H1 (cell line): ENCODE data around the gene CAST. TPM values are rescaled to one million over a fixed set of nuclear protein-coding genes. Genes with fewer than 3 reads are reported as not detected.

ENCODE experiments used
- CTCF ChIA-PET: fragments of 300-600 bp; sonication (Branson Sonifier 250); formaldehyde crosslinking; loops from one replicate; lab custom pipeline; 2021; ENCODE audit not compliant: partially characterized antibody; lab: Charles Lee
- POLR2A ChIA-PET: fragments of 300-600 bp; sonication (Branson Sonifier 250); formaldehyde crosslinking; loops from one replicate; lab custom pipeline; 2021; ENCODE audit warnings: inconsistent platforms; ENCODE audit not compliant: partially characterized antibody; lab: Charles Lee
- DNase-seq, 2 experiments: peaks; one replicate each; pipeline versions ENCODE4 v3.0.0 to v3.0.0-alpha.2; 2010 to 2022; ENCODE audit warnings: low spot score in 2 of 2, low read depth in 1 of 2, mixed read lengths in 1 of 2
- FAIRE-seq: peaks from 2 replicates; lab custom pipeline; 2011; peaks lifted over from hg19 to GRCh38; lab: Jason Lieb, UNC
- H2AFZ ChIP-seq: 2 replicates; pipeline ENCODE4 v1.8.1; 2012; ENCODE audit warnings: low read length, inconsistent platforms
- H2AK5ac ChIP-seq: 2 replicates; pipeline ENCODE4 v1.6.1; 2013; ENCODE audit warnings: low read depth, low read length
- H2BK120ac ChIP-seq: replicated peaks from 2 replicates; pipeline ENCODE3; 2013; ENCODE audit warnings: low read depth, low read length, inconsistent platforms
- H2BK12ac ChIP-seq: 2 replicates; pipeline ENCODE4 v1.6.1; 2013; ENCODE audit warnings: low read depth, low read length
- H2BK15ac ChIP-seq: 2 replicates; pipeline ENCODE4 v1.6.1; 2013; ENCODE audit warnings: low read length
- H2BK20ac ChIP-seq: 2 replicates; pipeline ENCODE4 v1.6.1; 2013; ENCODE audit warnings: low read length
- H2BK5ac ChIP-seq: 2 replicates; pipeline ENCODE4 v1.6.1; 2013; ENCODE audit warnings: low read depth, low read length
- H3K14ac ChIP-seq: 2 replicates; pipeline ENCODE4 v1.6.1; 2013; ENCODE audit warnings: inconsistent platforms; ENCODE audit not compliant: insufficient read length
- H3K18ac ChIP-seq: 2 replicates; pipeline ENCODE4 v1.6.1; 2013; ENCODE audit warnings: low read length; ENCODE audit errors: extremely low read depth
- H3K23ac ChIP-seq: 2 replicates; pipeline ENCODE4 v1.6.1; 2013; ENCODE audit warnings: inconsistent platforms; ENCODE audit not compliant: insufficient read length
- H3K23me2 ChIP-seq: 2 replicates; pipeline ENCODE4 v1.6.1; 2013; ENCODE audit warnings: low read depth, low read length
- H3K27ac ChIP-seq: 2 replicates; pipeline ENCODE4 v1.6.1; 2011; ENCODE audit warnings: low read depth, low read length, inconsistent platforms
- H3K27me3 ChIP-seq, 4 experiments: replicated peaks in 1 of 4; 1 replicate in 1 of 4; 2 replicates in 3 of 4; pipeline versions ENCODE4 v1.6.1 to v1.8.1; 2011 to 2013; ENCODE audit warnings: low read length in 3 of 4, mild to moderate bottlenecking in 3 of 4, inconsistent platforms in 2 of 4, mixed read lengths in 2 of 4, moderate library complexity in 1 of 4; ENCODE audit not compliant: control insufficient read depth in 3 of 4, insufficient read depth in 3 of 4; ENCODE audit errors: extremely low read depth in 1 of 4
- H3K36me3 ChIP-seq, 4 experiments: 2 replicates each; pipeline versions ENCODE4 v1.6.1 to v1.8.1; 2011 to 2013; ENCODE audit warnings: mild to moderate bottlenecking in 4 of 4, low read length in 3 of 4, moderate library complexity in 2 of 4, control low read depth in 1 of 4, inconsistent platforms in 1 of 4; ENCODE audit not compliant: insufficient read depth in 4 of 4, control insufficient read depth in 2 of 4
- H3K4ac ChIP-seq: replicated peaks from 2 replicates; pipeline ENCODE3; 2013; ENCODE audit warnings: low read length, low read depth, mixed read lengths, inconsistent platforms; ENCODE audit not compliant: insufficient read length
- H3K4me1 ChIP-seq, 4 experiments: replicated peaks in 1 of 4; 1 replicate in 1 of 4; 2 replicates in 3 of 4; pipeline versions ENCODE4 v1.6.1 to v1.8.1; 2011 to 2013; ENCODE audit warnings: low read length in 3 of 4, inconsistent platforms in 2 of 4, mixed read lengths in 1 of 4; ENCODE audit not compliant: insufficient read depth in 4 of 4, control insufficient read depth in 3 of 4
- H3K4me2 ChIP-seq, 2 experiments: 2 replicates each; pipeline versions ENCODE4 v1.6.1 to v1.8.1; 2011 to 2013; ENCODE audit warnings: low read depth in 2 of 2, low read length in 2 of 2, control low read depth in 1 of 2, inconsistent platforms in 1 of 2, mild to moderate bottlenecking in 1 of 2; ENCODE audit not compliant: insufficient read depth in 1 of 2
- H3K4me3 ChIP-seq, 4 experiments: fragments of 200-600, 300-600 bp in 1 of 4; sonication (generic), shearing (Covaris generic), sonication (Bioruptor Twin) in 1 of 4; 2 replicates each; pipeline versions ENCODE4 v1.5.1 to v1.8.1; 2011 to 2016; ENCODE audit warnings: low read length in 4 of 4, low read depth in 3 of 4, control low read depth in 2 of 4, inconsistent platforms in 2 of 4, mild to moderate bottlenecking in 2 of 4, mixed read lengths in 1 of 4, moderate library complexity in 1 of 4; ENCODE audit not compliant: insufficient read depth in 2 of 4; ENCODE audit errors: extremely low read depth in 1 of 4
- H3K56ac ChIP-seq: replicated peaks from 2 replicates; pipeline ENCODE3; 2013; ENCODE audit warnings: low read depth, mild to moderate bottlenecking, mixed read lengths, low read length, inconsistent platforms; ENCODE audit not compliant: insufficient read length
- H3K79me1 ChIP-seq: 2 replicates; pipeline ENCODE4 v1.6.1; 2013; ENCODE audit warnings: low read depth, low read length, control low read depth
- H3K79me2 ChIP-seq, 2 experiments: 2 replicates each; pipeline versions ENCODE4 v1.6.1 to v1.8.1; 2012 to 2013; ENCODE audit warnings: low read length in 2 of 2, mild to moderate bottlenecking in 2 of 2, inconsistent platforms in 1 of 2; ENCODE audit not compliant: insufficient read depth in 2 of 2, control insufficient read depth in 1 of 2
- H3K9ac ChIP-seq, 4 experiments: replicated peaks in 1 of 4; 1 replicate in 1 of 4; 2 replicates in 3 of 4; pipeline versions ENCODE4 v1.6.1 to v1.8.1; 2011 to 2013; ENCODE audit warnings: low read depth in 3 of 4, low read length in 3 of 4, control low read depth in 2 of 4, mild to moderate bottlenecking in 2 of 4, moderate library complexity in 2 of 4, inconsistent platforms in 1 of 4; ENCODE audit errors: extremely low read depth in 1 of 4
- H3K9me3 ChIP-seq, 2 experiments: 2 replicates each; pipeline versions ENCODE4 v1.6.1 to v1.8.1; 2012 to 2013; ENCODE audit warnings: mild to moderate bottlenecking in 2 of 2, moderate library complexity in 2 of 2, control low read depth in 1 of 2, inconsistent platforms in 1 of 2, low read depth in 1 of 2, low read length in 1 of 2, mixed read lengths in 1 of 2; ENCODE audit not compliant: insufficient read depth in 2 of 2
- H4K20me1 ChIP-seq, 2 experiments: replicated peaks in 1 of 2; 2 replicates each; pipeline versions ENCODE3 to v1.8.1; 2011 to 2013; ENCODE audit warnings: inconsistent platforms in 2 of 2, low read length in 2 of 2, mild to moderate bottlenecking in 1 of 2; ENCODE audit not compliant: insufficient read depth in 2 of 2, control insufficient read depth in 1 of 2
- H4K5ac ChIP-seq: 2 replicates; pipeline ENCODE4 v1.6.1; 2013; ENCODE audit warnings: low read length, low read depth, mixed read lengths, inconsistent platforms; ENCODE audit not compliant: insufficient read length
- H4K8ac ChIP-seq: 2 replicates; pipeline ENCODE4 v1.8.0; 2013; ENCODE audit warnings: mild to moderate bottlenecking, moderate library complexity, low read length, inconsistent platforms; ENCODE audit not compliant: insufficient read depth; ENCODE audit errors: extremely low read depth
- H4K91ac ChIP-seq: replicated peaks from 2 replicates; pipeline ENCODE3; 2013; ENCODE audit warnings: low read length, mixed read lengths, inconsistent platforms; ENCODE audit not compliant: insufficient read length
- ASH2L ChIP-seq: fragments of 200-600, 300-600 bp; sonication (generic); IDR thresholded peaks from one replicate; pipeline ENCODE4 v1.7.1; 2017; ENCODE audit warnings: low read length
- CHD1 ChIP-seq: IDR thresholded peaks from 2 replicates; pipeline ENCODE4 v1.6.1; 2012; ENCODE audit warnings: low read depth, low read length, improper control_type of control experiment
- EGR1 ChIP-seq: IDR thresholded peaks from 2 replicates; pipeline ENCODE4 v1.6.1; 2011; ENCODE audit warnings: low read depth, low read length, borderline replicate concordance
- FOSL1 ChIP-seq: IDR thresholded peaks from 2 replicates; pipeline ENCODE4 v1.6.1; 2011; ENCODE audit warnings: mild to moderate bottlenecking, low read depth, low read length, moderate library complexity; ENCODE audit not compliant: insufficient read depth
- NANOG ChIP-seq: IDR thresholded peaks from 2 replicates; pipeline ENCODE4 v1.6.1; 2011; ENCODE audit warnings: low read length, low read depth, mild to moderate bottlenecking, inconsistent platforms; ENCODE audit not compliant: insufficient read depth, poor library complexity, severe bottlenecking
- SIN3A ChIP-seq, 2 experiments: IDR thresholded peaks in 1 of 2; conservative IDR thresholded peaks in 1 of 2; 2 replicates each; pipeline ENCODE4 v1.6.1; 2011 to 2012; ENCODE audit warnings: low read length in 2 of 2, improper control_type of control experiment in 1 of 2, low read depth in 1 of 2, mild to moderate bottlenecking in 1 of 2
- TAF7 ChIP-seq: optimal IDR thresholded peaks from 2 replicates; pipeline ENCODE3; 2011; ENCODE audit warnings: low read depth, mild to moderate bottlenecking, inconsistent platforms, low read length, moderate library complexity, borderline replicate concordance
- WGBS, 2 experiments: shearing (Covaris generic) in 1 of 2; methylation state at CpG; one replicate each; pipeline versions ENCODE4 v1.1.6 to v1.1.7; 2013 to 2015; ENCODE audit warnings: low lambda C conversion rate in 2 of 2, mixed read lengths in 2 of 2, inconsistent platforms in 1 of 2, low coverage in 1 of 2, missing lambda C conversion rate in 1 of 2; ENCODE audit not compliant: insufficient replicate concordance in 2 of 2, insufficient coverage in 1 of 2, insufficient read length in 1 of 2; ENCODE audit errors: extremely low coverage in 1 of 2, missing lambda C conversion rate in 1 of 2; 5-methylcytosine and 5-hydroxymethylcytosine counted together
- polyA plus RNA-seq, 7 experiments: library from polyadenylated mRNA; depleted of rRNA in 3 of 7; stranded (reverse) in 5 of 7; unstranded in 2 of 7; fragments of >200 nt in 5 of 7; fragments of 200-250 nt in 2 of 7; gene quantifications; 1 replicate in 5 of 7; 2 replicates in 1 of 7; 4 replicates in 1 of 7; pipeline versions ENCODE4 v1.2.1 to v1.2.3, GENCODE V29; 2011 to 2013; ENCODE audit warnings: missing spikeins in 2 of 7, mixed read lengths in 2 of 7
- total RNA-seq: library from RNA; stranded (reverse); fragmentation: NEBNext Ultra II Directional; extraction: Animal tissue kit (Norgen Biotek cat#: 25700); gene quantifications from 2 replicates; pipeline ENCODE4 v1.2.1, GENCODE V29; 2021

Gene CAST
- total and polyA plus RNA-seq, 2 of the 8 experiments (the other 6 are each of a cell fraction or from before 2014, with no cell fraction given), result 9.0 to 48.2 TPM

DNA sequence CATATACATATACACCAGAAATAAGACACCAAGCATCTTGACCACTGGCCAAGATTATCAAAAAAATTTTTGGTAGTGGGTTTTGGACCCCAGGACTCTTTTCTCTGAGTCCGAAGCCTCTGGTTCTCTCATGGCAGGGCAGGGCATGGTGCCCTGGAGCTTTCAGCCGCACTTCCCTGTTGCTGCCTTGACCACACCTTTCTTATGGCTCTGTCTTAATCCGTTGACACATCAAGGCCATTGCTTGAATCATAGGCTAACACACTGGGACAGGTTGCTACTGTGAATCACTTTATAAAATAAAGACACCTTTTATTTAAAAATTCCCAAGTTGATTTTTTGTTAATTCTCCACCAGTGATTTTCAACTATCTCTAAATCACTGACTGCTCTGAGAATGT, 45.4 kb upstream of the CAST start:
- Histone ChIP-seq H3K9ac (no peak overlapping the region), H2BK120ac (no peak overlapping the region), H3K4me2 (no peak overlapping the region), H3K27me3 (no peaks in the 10 kb centered on the region), H3K23ac (no peak overlapping the region), H3K9me3 (peaks cover 8 to 13% of the 10 kb centered on the region in 2 experiments; a peak in 2 of 4 replicates), H3K79me2 (no peaks in the 10 kb centered on the region), H4K5ac (no peak overlapping the region), H2BK5ac (no peak overlapping the region), H3K79me1 (no peaks in the 10 kb centered on the region), H3K14ac (no peak overlapping the region), H2AK5ac (no peak overlapping the region), H2BK20ac (no peak overlapping the region), H3K23me2 (no peaks in the 10 kb centered on the region), H2AFZ (no peak overlapping the region), H2BK15ac (no peak overlapping the region), H3K4ac (no peak overlapping the region), H4K91ac (no peak overlapping the region), H2BK12ac (no peak overlapping the region), H3K18ac (no peak overlapping the region), H4K20me1 (no peaks in the 10 kb centered on the region), H3K4me1 (peaks cover 0 to 3% (median 0%) of the 10 kb centered on the region in 4 experiments; a peak in 1 of 7 replicates)
- FAIRE-seq (no peak), DNase-seq (no peak)
- WGBS, 2 experiments, result 89% methylated on average over 3 of the region's 3 CpGs; no CpG with 5 or more reads in 1 of the 2 experiments
- TF ChIP-seq TAF7 (no peak), NANOG (no peak), SIN3A (conservative IDR thresholded peaks at IDR 0.05 in 1 of 2, IDR thresholded peaks at IDR 0.05 in 1 of 2; ENCODE audit: low read depth in 1 of 2, low read length in 2 of 2) (no peak), FOSL1 (no peak), CHD1 (no peak), EGR1 (no peak), ASH2L (no peak)
- TF ChIP-seq, all 59 proteins: peak for 0
- Histone ChIP-seq H3K27ac (no peak overlapping the region), H3K56ac (no peak overlapping the region), H4K8ac (no peak overlapping the region), H3K36me3 (peaks cover 0 to 5% (median 0%) of the 10 kb centered on the region in 4 experiments; a peak in 2 of 8 replicates), H3K4me3 (no peak overlapping the region)
- CTCF ChIA-PET, result interaction anchor here (0.6 to 11.4 kb wide), 13 partner anchors 8 to 428 kb away, joined by 3 to 89 read pairs (median 4); no protein-coding TSS in a partner anchor
- POLR2A ChIA-PET, result no interaction called here
